ENCODE results near the gene WNT8A. TPM values are rescaled to one million over a fixed set of nuclear protein-coding genes. Genes with fewer than 3 reads are reported as not detected.

Gene WNT8A
- total RNA-seq, 3 donors from 2014 or later (not counting 1 experiment from before 2014, with no cell fraction given): not detected

DNA sequence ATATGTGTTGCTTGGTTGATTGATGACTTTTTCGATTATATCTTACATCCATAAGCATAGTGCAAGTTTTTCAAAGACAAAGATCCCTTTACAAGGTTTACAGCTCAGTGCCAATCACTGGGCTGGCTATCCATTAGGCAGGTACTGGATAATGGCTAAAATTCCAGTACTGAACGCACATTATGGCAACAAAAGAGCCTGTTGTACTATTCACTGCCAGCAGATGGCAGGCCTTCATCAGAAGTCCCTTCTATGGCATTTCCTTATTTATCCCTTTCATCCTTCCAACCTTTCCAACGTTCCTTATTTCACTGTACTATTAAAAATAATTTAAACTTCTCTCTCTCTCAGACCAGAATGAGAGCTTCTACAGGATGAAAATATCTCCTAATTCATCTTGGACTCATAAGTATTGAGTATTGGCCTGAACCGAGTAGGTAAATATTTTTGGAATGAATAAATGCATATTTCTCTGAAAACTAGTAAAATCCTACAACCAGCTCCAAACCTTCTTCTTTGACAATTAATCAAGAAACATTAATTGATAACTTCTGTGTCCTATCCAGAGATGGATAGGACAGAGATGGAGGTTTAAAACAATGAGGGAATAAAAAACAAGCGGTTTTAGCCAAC is 6.7 kb upstream of the WNT8A start:
- no peaks in the 10 kb centered on the region for H3K4me1 ChIP-seq (ENCODE audit: control insufficient read depth, insufficient read depth, low read length)
- H3K27me3 ChIP-seq (ENCODE audit: control insufficient read depth, insufficient read depth, low read length): no peaks in the 10 kb centered on the region
- H3K36me3 ChIP-seq (ENCODE audit: control insufficient read depth, insufficient read depth, low read length): no peaks in the 10 kb centered on the region
- intact Hi-C loops (cut with micrococcal nuclease): loop anchor here (1.0 kb wide), 1 partner anchor 56 kb away; no protein-coding TSS in a partner anchor
- Mint-ChIP-seq H3K36me3 (no peaks in the 10 kb centered on the region), H3K27me3 (ENCODE audit: low read depth in 2 of 2) (peaks cover 0 to 10% of the 10 kb centered on the region in 2 donors), H3K4me3 (no peak overlapping the region), H3K4me1 (no peaks in the 10 kb centered on the region), H3K27ac (no peak overlapping the region), H3K9me3 (no peaks in the 10 kb centered on the region)
- ATAC-seq (peak in 2 of 3 donors; percentile 63 to 69), DNase-seq (peak in 1 of 2 donors; percentile 77)
- TF ChIP-seq, protein P1, sequence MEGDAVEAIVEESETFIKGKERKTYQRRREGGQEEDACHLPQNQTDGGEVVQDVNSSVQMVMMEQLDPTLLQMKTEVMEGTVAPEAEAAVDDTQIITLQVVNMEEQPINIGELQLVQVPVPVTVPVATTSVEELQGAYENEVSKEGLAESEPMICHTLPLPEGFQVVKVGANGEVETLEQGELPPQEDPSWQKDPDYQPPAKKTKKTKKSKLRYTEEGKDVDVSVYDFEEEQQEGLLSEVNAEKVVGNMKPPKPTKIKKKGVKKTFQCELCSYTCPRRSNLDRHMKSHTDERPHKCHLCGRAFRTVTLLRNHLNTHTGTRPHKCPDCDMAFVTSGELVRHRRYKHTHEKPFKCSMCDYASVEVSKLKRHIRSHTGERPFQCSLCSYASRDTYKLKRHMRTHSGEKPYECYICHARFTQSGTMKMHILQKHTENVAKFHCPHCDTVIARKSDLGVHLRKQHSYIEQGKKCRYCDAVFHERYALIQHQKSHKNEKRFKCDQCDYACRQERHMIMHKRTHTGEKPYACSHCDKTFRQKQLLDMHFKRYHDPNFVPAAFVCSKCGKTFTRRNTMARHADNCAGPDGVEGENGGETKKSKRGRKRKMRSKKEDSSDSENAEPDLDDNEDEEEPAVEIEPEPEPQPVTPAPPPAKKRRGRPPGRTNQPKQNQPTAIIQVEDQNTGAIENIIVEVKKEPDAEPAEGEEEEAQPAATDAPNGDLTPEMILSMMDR (IDR thresholded peaks at IDR 0.05): peak; percentile 81
- 26% methylated on average over 4 of the region's 5 CpGs for WGBS (ENCODE audit: insufficient coverage)
- H3K4me3 ChIP-seq (ENCODE audit: low read length): no peak overlapping the region
- H3K9me3 ChIP-seq (ENCODE audit: control insufficient read depth, insufficient read depth, low read length): no peaks in the 10 kb centered on the region
- no peak overlapping the region for H3K27ac ChIP-seq (ENCODE audit: low read length)

DNA sequence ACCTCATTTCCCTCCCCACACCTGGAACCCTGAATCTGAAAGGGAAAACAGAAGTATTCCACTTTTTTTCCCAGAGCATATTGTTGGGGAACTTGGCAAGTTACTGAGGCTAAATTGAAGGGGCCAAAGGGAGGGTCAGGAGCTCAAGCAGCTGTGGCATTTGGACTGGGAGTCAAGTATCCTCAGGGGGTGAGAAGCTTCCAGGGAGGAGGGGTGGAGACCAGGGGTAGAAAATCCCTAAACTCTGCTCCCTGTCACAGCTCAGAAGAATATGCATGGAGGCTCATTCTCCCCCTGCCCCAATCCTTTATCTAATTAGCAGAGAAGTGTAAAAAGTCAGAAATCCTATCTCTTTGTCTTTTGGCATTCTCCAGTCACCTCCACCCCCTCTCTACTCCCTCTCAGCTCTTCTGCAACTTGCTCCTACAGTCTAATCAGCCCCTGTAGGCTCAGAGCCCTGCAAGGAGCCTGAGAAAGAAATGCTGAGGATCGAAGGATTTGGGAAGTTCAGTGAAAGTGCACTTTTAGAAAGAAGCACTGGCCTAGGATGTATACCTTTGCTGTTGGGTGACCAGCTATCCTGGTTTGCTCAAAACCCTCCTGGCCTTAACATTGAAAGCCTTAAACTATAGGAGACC is 5.7 kb upstream of the WNT8A start:
- no peak for ATAC-seq
- Mint-ChIP-seq H3K9me3 (no peaks in the 10 kb centered on the region), H3K4me3 (no peak overlapping the region), H3K4me1 (no peaks in the 10 kb centered on the region), H3K27ac (no peak overlapping the region), H3K36me3 (no peaks in the 10 kb centered on the region), H3K27me3 (ENCODE audit: low read depth in 2 of 2) (peaks cover 0 to 10% of the 10 kb centered on the region in 2 donors)
- no peak overlapping the region for H3K4me3 ChIP-seq (ENCODE audit: low read length)
- 92% methylated on average over 1 of the region's 1 CpG for whole genome bisulfite sequencing (ENCODE audit: insufficient coverage)
- no peak overlapping the region for H3K27ac ChIP-seq (ENCODE audit: low read length)
- DNase-seq: no peak
- TF ChIP-seq, protein P1 (IDR thresholded peaks at IDR 0.05): no peak
- intact Hi-C loops (cut with micrococcal nuclease): no loop called here
- no peaks in the 10 kb centered on the region for H3K4me1 ChIP-seq (ENCODE audit: control insufficient read depth, insufficient read depth, low read length)
- H3K36me3 ChIP-seq (ENCODE audit: control insufficient read depth, insufficient read depth, low read length): no peaks in the 10 kb centered on the region
- H3K27me3 ChIP-seq (ENCODE audit: control insufficient read depth, insufficient read depth, low read length): no peaks in the 10 kb centered on the region
- no peaks in the 10 kb centered on the region for H3K9me3 ChIP-seq (ENCODE audit: control insufficient read depth, insufficient read depth, low read length)

DNA sequence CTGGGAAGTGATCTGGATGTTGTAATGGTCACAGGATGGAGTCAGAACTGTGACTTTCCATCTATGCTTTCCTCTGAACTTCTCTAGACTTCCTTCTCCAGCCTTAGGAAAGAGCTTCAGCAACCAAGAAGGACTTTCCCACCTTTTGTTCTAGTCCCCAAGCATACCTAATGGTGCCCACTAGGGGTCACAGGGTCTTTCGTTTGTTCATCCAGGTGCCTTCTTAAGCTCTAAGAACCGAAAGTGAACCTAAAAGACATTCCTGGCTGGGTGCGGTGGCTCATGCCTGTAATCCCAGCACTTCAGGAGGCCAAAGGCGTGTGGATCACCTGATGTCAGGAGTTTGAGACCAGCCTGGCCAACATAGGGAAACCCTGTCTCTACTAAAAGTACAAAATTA is 1.8 kb upstream of the WNT8A start:
- H3K4me1 Mint-ChIP-seq: no peaks in the 10 kb centered on the region
- H3K4me1 ChIP-seq (ENCODE audit: control insufficient read depth, insufficient read depth, low read length): no peaks in the 10 kb centered on the region
- 89% methylated on average over 4 of the region's 4 CpGs for WGBS (ENCODE audit: insufficient coverage)

More for the DNA sequence above, 1.8 kb upstream of the WNT8A start:
- DNase-seq (peak in 1 of 2 donors; percentile 11), ATAC-seq (no peak)
- TF ChIP-seq, protein P1 (IDR thresholded peaks at IDR 0.05): no peak
- intact Hi-C loops (cut with micrococcal nuclease): no loop called here
- Mint-ChIP-seq H3K27me3 (ENCODE audit: low read depth in 2 of 2) (peaks cover 0 to 3% of the 10 kb centered on the region in 2 donors), H3K36me3 (no peaks in the 10 kb centered on the region), H3K27ac (no peak overlapping the region), H3K9me3 (no peaks in the 10 kb centered on the region), H3K4me3 (no peak overlapping the region)
- Histone ChIP-seq H3K9me3 (ENCODE audit: control insufficient read depth, insufficient read depth, low read length) (no peaks in the 10 kb centered on the region), H3K27ac (ENCODE audit: low read length) (no peak overlapping the region), H3K36me3 (ENCODE audit: control insufficient read depth, insufficient read depth, low read length) (no peaks in the 10 kb centered on the region), H3K27me3 (ENCODE audit: control insufficient read depth, insufficient read depth, low read length) (no peaks in the 10 kb centered on the region), H3K4me3 (ENCODE audit: low read length) (no peak overlapping the region)

Data from natural killer cell (primary cell).